ENCODE data around the gene SULT6B1. TPM values are rescaled to one million over a fixed set of nuclear protein-coding genes. Genes with fewer than 3 reads are reported as not detected.
"Not testable (repeated sequence)": the region's sequence is repeated elsewhere in the genome, so short reads cannot be mapped to it uniquely, and the experiment has no call there.

The SULT6B1 gene
- total RNA-seq, 3 donors from 2014 or later: not detected

- Histone ChIP-seq H3K4me3 (no peak overlapping the region), H3K36me3 (ENCODE audit: low read depth) (no peaks in the 10 kb centered on the region), H3K9me3 (no peaks in the 10 kb centered on the region), H3K4me1 (ENCODE audit: low read depth) (peaks cover 17% of the 10 kb centered on the region)
- intact Hi-C loops (cut with DNase I, micrococcal nuclease): no loop called here
- no peak for DNase-seq
- no peak for TF ChIP-seq CTCF (IDR thresholded peaks at IDR 0.05)
- ATAC-seq: no peak
These were observed 38.4 kb upstream of the SULT6B1 start for GRCh38 chr2:37226863-37227262.

GRCh38 chr2:37225129-37225528 lies 36.7 kb upstream of the SULT6B1 start:
- H3K36me3 ChIP-seq (ENCODE audit: low read depth); intact Hi-C loops (cut with DNase I, micrococcal nuclease): not testable (repeated sequence)

GRCh38 chr2:37224063-37224462 lies 35.6 kb upstream of the SULT6B1 start:
- ATAC-seq: no peak
- intact Hi-C loops (cut with DNase I, micrococcal nuclease): no loop called here
- TF ChIP-seq CTCF (IDR thresholded peaks at IDR 0.05): no peak

More at GRCh38 chr2:37225129-37225528, 36.7 kb upstream of the SULT6B1 start:
- H3K9me3 ChIP-seq, ATAC-seq, H3K4me3 ChIP-seq, DNase-seq: not testable (repeated sequence)
- peaks cover 12% of the 10 kb centered on the region for H3K4me1 ChIP-seq (ENCODE audit: low read depth)

GRCh38 chr2:37223131-37223530 lies 34.7 kb upstream of the SULT6B1 start:
- H3K36me3 ChIP-seq (ENCODE audit: low read depth): no peaks in the 10 kb centered on the region
- no peak overlapping the region for H3K4me3 ChIP-seq
- DNase-seq (no peak), ATAC-seq (no peak)
- TF ChIP-seq CTCF (IDR thresholded peaks at IDR 0.05): no peak
- no peaks in the 10 kb centered on the region for H3K9me3 ChIP-seq
- intact Hi-C loops (cut with DNase I, micrococcal nuclease): no loop called here
- H3K4me1 ChIP-seq (ENCODE audit: low read depth): no peaks in the 10 kb centered on the region

More at GRCh38 chr2:37224063-37224462, 35.6 kb upstream of the SULT6B1 start:
- no peak overlapping the region for H3K4me3 ChIP-seq
- H3K9me3 ChIP-seq: no peaks in the 10 kb centered on the region
- peaks cover 1% of the 10 kb centered on the region for H3K4me1 ChIP-seq (ENCODE audit: low read depth)
- no peak for DNase-seq
- H3K36me3 ChIP-seq (ENCODE audit: low read depth): no peaks in the 10 kb centered on the region

GRCh38 chr2:37219046-37219445 lies 30.6 kb upstream of the SULT6B1 start:
- Histone ChIP-seq H3K4me1 (ENCODE audit: low read depth) (no peaks in the 10 kb centered on the region), H3K36me3 (ENCODE audit: low read depth) (no peaks in the 10 kb centered on the region), H3K4me3 (no peak overlapping the region), H3K9me3 (no peaks in the 10 kb centered on the region)
- no peak for ATAC-seq
- TF ChIP-seq CTCF (IDR thresholded peaks at IDR 0.05): no peak
- intact Hi-C loops (cut with DNase I, micrococcal nuclease): no loop called here
- DNase-seq: no peak

- DNase-seq (no peak), ATAC-seq (no peak)
- intact Hi-C loops (cut with DNase I, micrococcal nuclease): no loop called here
- no peak for TF ChIP-seq CTCF (IDR thresholded peaks at IDR 0.05)
- Histone ChIP-seq H3K36me3 (ENCODE audit: low read depth) (no peaks in the 10 kb centered on the region), H3K9me3 (no peaks in the 10 kb centered on the region), H3K4me3 (no peak overlapping the region), H3K4me1 (ENCODE audit: low read depth) (no peaks in the 10 kb centered on the region)
These were observed 26.8 kb upstream of the SULT6B1 start for GRCh38 chr2:37215250-37215649.
